ENCODE data around the gene ID1.

The ID1 gene

GRCh38 chr20:31652917-31653396 lies 47.9 kb downstream of the ID1 start:
- Histone ChIP-seq H3K9me3 (ENCODE audit: control insufficient read depth, insufficient read depth, low read length) (no peaks in the 10 kb centered on the region), H3K4me1 (ENCODE audit: control insufficient read depth, insufficient read depth, low read length) (no peaks in the 10 kb centered on the region), H3K27me3 (ENCODE audit: control insufficient read depth, insufficient read depth, low read length) (no peaks in the 10 kb centered on the region), H3K4me3 (ENCODE audit: low read depth, low read length) (no peak overlapping the region), H3K9ac (ENCODE audit: low read depth, low read length) (no peak overlapping the region), H3K36me3 (ENCODE audit: control insufficient read depth, insufficient read depth, low read length) (no peaks in the 10 kb centered on the region)

DNA sequence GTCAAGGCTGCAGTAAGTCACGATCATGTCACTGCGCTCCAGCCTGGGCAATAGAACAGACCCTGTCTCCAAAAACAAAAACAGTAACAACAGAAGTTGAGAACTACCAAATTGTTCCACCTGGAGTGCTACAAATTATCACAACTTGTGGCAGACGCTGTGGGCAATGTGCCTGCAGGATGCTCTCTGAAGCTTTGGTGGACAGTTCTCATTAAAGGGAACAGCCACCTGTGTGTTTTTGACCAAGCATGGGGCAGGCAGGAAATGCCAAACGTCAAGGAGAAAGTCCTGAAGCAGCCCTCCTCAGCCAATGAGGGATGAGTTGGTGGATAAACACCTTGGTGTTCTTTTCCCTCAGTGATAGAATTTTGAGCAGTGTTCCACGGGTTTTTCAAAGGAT lies 48.5 kb downstream of the ID1 start:
- Histone ChIP-seq H3K36me3 (ENCODE audit: control insufficient read depth, insufficient read depth, low read length) (no peaks in the 10 kb centered on the region), H3K9ac (ENCODE audit: low read depth, low read length) (no peak overlapping the region), H3K4me1 (ENCODE audit: control insufficient read depth, insufficient read depth, low read length) (no peaks in the 10 kb centered on the region), H3K4me3 (ENCODE audit: low read depth, low read length) (no peak overlapping the region), H3K9me3 (ENCODE audit: control insufficient read depth, insufficient read depth, low read length) (no peaks in the 10 kb centered on the region), H3K27me3 (ENCODE audit: control insufficient read depth, insufficient read depth, low read length) (no peaks in the 10 kb centered on the region)

DNA sequence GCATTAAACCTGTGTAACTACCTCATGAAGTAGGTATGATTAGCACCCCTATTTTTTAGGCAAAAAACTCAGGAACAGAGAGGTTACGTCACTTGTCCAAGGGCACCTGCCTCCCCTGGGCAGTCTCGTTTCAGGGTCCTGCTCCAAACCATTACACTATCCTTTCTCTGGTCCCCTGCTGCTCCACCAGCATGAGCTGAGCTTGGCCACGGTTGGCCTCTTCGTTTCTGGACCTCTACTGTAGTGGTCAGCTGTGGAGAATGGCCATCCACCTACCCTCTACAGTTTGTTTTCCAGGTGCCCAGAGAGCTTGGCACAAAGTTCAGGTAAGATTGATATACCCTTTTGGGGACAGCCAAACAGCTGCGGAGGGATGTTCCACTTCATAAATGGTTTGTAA lies 49.4 kb downstream of the ID1 start:
- Histone ChIP-seq H3K36me3 (ENCODE audit: control insufficient read depth, insufficient read depth, low read length) (no peaks in the 10 kb centered on the region), H3K27me3 (ENCODE audit: control insufficient read depth, insufficient read depth, low read length) (no peaks in the 10 kb centered on the region), H3K4me3 (ENCODE audit: low read depth, low read length) (no peak overlapping the region), H3K9me3 (ENCODE audit: control insufficient read depth, insufficient read depth, low read length) (no peaks in the 10 kb centered on the region), H3K9ac (ENCODE audit: low read depth, low read length) (no peak overlapping the region), H3K4me1 (ENCODE audit: control insufficient read depth, insufficient read depth, low read length) (no peaks in the 10 kb centered on the region)
